GM19463 (cell line): ENCODE measurements around the gene PDLIM5.

ENCODE experiments used
- ATAC-seq: cut with Tn5 transposase; IDR thresholded peaks from one replicate; pipeline ENCODE4 v1.9.1; 2021; ENCODE audit warnings: mild to moderate bottlenecking, moderate library complexity; ENCODE audit not compliant: unreplicated experiment

The PDLIM5 gene

GRCh38 chr4:94426783-94427182 lies 25.0 kb upstream of the PDLIM5 start:
- ATAC-seq, result no peak

GRCh38 chr4:94428884-94429283 lies 22.9 kb upstream of the PDLIM5 start:
- ATAC-seq, result no peak

GRCh38 chr4:94430406-94430805 lies 21.3 kb upstream of the PDLIM5 start:
- no peak for ATAC-seq

GRCh38 chr4:94431388-94431787 lies 20.4 kb upstream of the PDLIM5 start:
- no peak for ATAC-seq

GRCh38 chr4:94434505-94434904 lies 17.2 kb upstream of the PDLIM5 start:
- ATAC-seq, result no peak

- ATAC-seq, result no peak
Observed at GRCh38 chr4:94435874-94436273, 15.9 kb upstream of the PDLIM5 start.

GRCh38 chr4:94436512-94436911 lies 15.2 kb upstream of the PDLIM5 start:
- ATAC-seq, result no peak

GRCh38 chr4:94439606-94440005 lies 12.1 kb upstream of the PDLIM5 start:
- no peak for ATAC-seq

- ATAC-seq, result no peak
Observed at GRCh38 chr4:94441838-94442237, 9.9 kb upstream of the PDLIM5 start.

- ATAC-seq, result no peak
Observed at GRCh38 chr4:94442251-94442650, 9.5 kb upstream of the PDLIM5 start.

GRCh38 chr4:94446386-94446785 lies 5.4 kb upstream of the PDLIM5 start:
- no peak for ATAC-seq

GRCh38 chr4:94447754-94448411 lies 3.9 kb upstream of the PDLIM5 start:
- no peak for ATAC-seq

- no peak for ATAC-seq
Observed at GRCh38 chr4:94448815-94449375, 2.8 kb upstream of the PDLIM5 start.

- ATAC-seq, result no peak
Observed at GRCh38 chr4:94451051-94451694, 569 bp upstream of the PDLIM5 start.

- ATAC-seq, result peak; percentile 13
Observed at GRCh38 chr4:94452476-94453371, 982 bp downstream of the PDLIM5 start.

GRCh38 chr4:94453391-94453963 lies 1.7 kb downstream of the PDLIM5 start:
- no peak for ATAC-seq

GRCh38 chr4:94454405-94454804 lies 2.7 kb downstream of the PDLIM5 start:
- ATAC-seq, result no peak

- no peak for ATAC-seq
Observed at GRCh38 chr4:94455081-94455480, 3.3 kb downstream of the PDLIM5 start.

- ATAC-seq, result no peak
Observed at GRCh38 chr4:94457692-94458106, 6.0 kb downstream of the PDLIM5 start.

GRCh38 chr4:94458682-94459081 lies 6.9 kb downstream of the PDLIM5 start:
- no peak for ATAC-seq
